H1 (cell line): Measurements from ENCODE around the gene WDR3.

Experiments
- POLR2A ChIP-seq, 2 experiments: IDR thresholded peaks; 1 replicate in 1 of 2; 2 replicates in 1 of 2; pipeline ENCODE4 v1.6.1; 2011; ENCODE audit warnings: low read depth in 2 of 2, low read length in 2 of 2, mild to moderate bottlenecking in 2 of 2; ENCODE audit errors: control extremely low read depth in 1 of 2
- SIN3A ChIP-seq, 2 experiments: IDR thresholded peaks in 1 of 2; conservative IDR thresholded peaks in 1 of 2; 2 replicates each; pipeline ENCODE4 v1.6.1; 2011 to 2012; ENCODE audit warnings: low read length in 2 of 2, improper control_type of control experiment in 1 of 2, low read depth in 1 of 2, mild to moderate bottlenecking in 1 of 2
- TEAD4 ChIP-seq: IDR thresholded peaks from 2 replicates; pipeline ENCODE4 v1.6.1; 2012; ENCODE audit warnings: low read depth, low read length, inconsistent platforms, mixed read lengths
- TF ChIP-seq, protein P1 (sequence below), 3 experiments: IDR thresholded peaks; 1 replicate in 2 of 3; 2 replicates in 1 of 3; pipeline versions ENCODE4 v1.5.1 to v1.6.1; 2011; ENCODE audit warnings: low read length in 3 of 3, mild to moderate bottlenecking in 3 of 3, inconsistent platforms in 2 of 3, low read depth in 1 of 3, moderate library complexity in 1 of 3; ENCODE audit not compliant: insufficient read depth in 1 of 3; ENCODE audit errors: control extremely low read depth in 1 of 3

DNA sequence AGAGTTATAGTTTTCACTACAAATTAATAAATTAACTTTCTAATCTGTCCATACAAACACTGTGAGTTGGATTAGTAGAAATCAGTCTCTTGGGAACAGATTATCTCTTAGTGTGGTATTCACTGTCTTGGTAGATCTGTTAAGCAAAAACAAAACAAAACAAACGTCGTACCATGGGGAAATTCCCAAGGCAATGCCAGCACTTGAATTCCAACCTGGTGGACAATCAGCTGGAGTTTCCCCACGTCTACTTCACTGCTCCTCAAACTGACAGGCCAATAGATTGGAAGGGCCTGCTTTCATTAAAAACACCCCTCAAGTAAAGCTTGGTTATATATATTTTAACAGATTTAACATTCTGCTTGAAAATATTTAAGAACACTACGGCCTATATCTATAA is 32.0 kb upstream of the WDR3 start:
- TF ChIP-seq, protein P1, sequence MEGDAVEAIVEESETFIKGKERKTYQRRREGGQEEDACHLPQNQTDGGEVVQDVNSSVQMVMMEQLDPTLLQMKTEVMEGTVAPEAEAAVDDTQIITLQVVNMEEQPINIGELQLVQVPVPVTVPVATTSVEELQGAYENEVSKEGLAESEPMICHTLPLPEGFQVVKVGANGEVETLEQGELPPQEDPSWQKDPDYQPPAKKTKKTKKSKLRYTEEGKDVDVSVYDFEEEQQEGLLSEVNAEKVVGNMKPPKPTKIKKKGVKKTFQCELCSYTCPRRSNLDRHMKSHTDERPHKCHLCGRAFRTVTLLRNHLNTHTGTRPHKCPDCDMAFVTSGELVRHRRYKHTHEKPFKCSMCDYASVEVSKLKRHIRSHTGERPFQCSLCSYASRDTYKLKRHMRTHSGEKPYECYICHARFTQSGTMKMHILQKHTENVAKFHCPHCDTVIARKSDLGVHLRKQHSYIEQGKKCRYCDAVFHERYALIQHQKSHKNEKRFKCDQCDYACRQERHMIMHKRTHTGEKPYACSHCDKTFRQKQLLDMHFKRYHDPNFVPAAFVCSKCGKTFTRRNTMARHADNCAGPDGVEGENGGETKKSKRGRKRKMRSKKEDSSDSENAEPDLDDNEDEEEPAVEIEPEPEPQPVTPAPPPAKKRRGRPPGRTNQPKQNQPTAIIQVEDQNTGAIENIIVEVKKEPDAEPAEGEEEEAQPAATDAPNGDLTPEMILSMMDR (IDR thresholded peaks at IDR 0.05; ENCODE audit: control extremely low read depth in 1 of 3, insufficient read depth in 1 of 3, low read depth in 1 of 3, low read length in 3 of 3), result no peak
- TF ChIP-seq SIN3A (conservative IDR thresholded peaks at IDR 0.05 in 1 of 2, IDR thresholded peaks at IDR 0.05 in 1 of 2; ENCODE audit: low read depth in 1 of 2, low read length in 2 of 2) (no peak), TEAD4 (no peak), POLR2A (IDR thresholded peaks at IDR 0.05; ENCODE audit: control extremely low read depth in 1 of 2, low read depth in 2 of 2, low read length in 2 of 2) (no peak)
